Astrocyte (in vitro differentiated cells and primary cell): Measurements from ENCODE around the gene CAPG. TPM values are rescaled to one million over a fixed set of nuclear protein-coding genes. Genes with fewer than 3 reads are reported as not detected.

Experiments
- DNase-seq: peaks from one replicate; pipeline ENCODE4 v3.0.0-alpha.2; 2010; ENCODE audit warnings: low read depth
- FAIRE-seq: peaks from 2 replicates; lab custom pipeline; 2011; peaks lifted over from hg19 to GRCh38; lab: Jason Lieb, UNC
- H2AFZ ChIP-seq: 2 replicates; pipeline ENCODE4 v1.6.0; 2012; ENCODE audit warnings: low read depth, low read length, inconsistent platforms
- H3K27ac ChIP-seq: 2 replicates; pipeline ENCODE4 v1.5.1; 2011; ENCODE audit warnings: low read depth, low read length, inconsistent platforms
- H3K27me3 ChIP-seq: 2 replicates; pipeline ENCODE4 v1.6.0; 2011; ENCODE audit warnings: low read length, inconsistent platforms; ENCODE audit not compliant: insufficient read depth
- H3K36me3 ChIP-seq: 2 replicates; pipeline ENCODE4 v1.5.1; 2011; ENCODE audit warnings: low read length, inconsistent platforms; ENCODE audit not compliant: insufficient read depth
- H3K4me1 ChIP-seq: 2 replicates; pipeline ENCODE4 v1.5.1; 2011; ENCODE audit warnings: low read length, inconsistent platforms; ENCODE audit not compliant: insufficient read depth
- H3K4me2 ChIP-seq: 2 replicates; pipeline ENCODE4 v1.6.0; 2012; ENCODE audit warnings: low read length, inconsistent platforms
- H3K4me3 ChIP-seq: 2 replicates; pipeline ENCODE4 v1.5.1; 2011; ENCODE audit warnings: low read depth, mild to moderate bottlenecking, low read length, inconsistent platforms; ENCODE audit not compliant: insufficient read depth
- H3K79me2 ChIP-seq: 2 replicates; pipeline ENCODE4 v1.6.0; 2012; ENCODE audit warnings: mild to moderate bottlenecking, low read length, inconsistent platforms; ENCODE audit not compliant: insufficient read depth
- H3K9ac ChIP-seq: 2 replicates; pipeline ENCODE4 v1.6.0; 2012; ENCODE audit warnings: mild to moderate bottlenecking, low read length, inconsistent platforms
- H3K9me3 ChIP-seq: 2 replicates; pipeline ENCODE4 v1.5.1; 2012; ENCODE audit warnings: low read depth, mild to moderate bottlenecking, low read length, inconsistent platforms; ENCODE audit not compliant: insufficient read depth
- H4K20me1 ChIP-seq: 2 replicates; pipeline ENCODE4 v1.6.0; 2012; ENCODE audit warnings: low read length, inconsistent platforms; ENCODE audit not compliant: insufficient read depth
- H3K27ac Mint-ChIP-seq: one replicate; pipeline ENCODE4 v1.8.0; 2021; ENCODE audit warnings: mild to moderate bottlenecking, mixed read lengths; ENCODE audit not compliant: unreplicated experiment
- H3K27me3 Mint-ChIP-seq: one replicate; pipeline ENCODE4 v1.8.0; 2021; ENCODE audit warnings: low read depth, mixed read lengths; ENCODE audit not compliant: unreplicated experiment
- H3K36me3 Mint-ChIP-seq: one replicate; pipeline ENCODE4 v1.8.0; 2021; ENCODE audit warnings: low read depth, mixed read lengths; ENCODE audit not compliant: unreplicated experiment
- H3K4me1 Mint-ChIP-seq: one replicate; pipeline ENCODE4 v1.8.0; 2021; ENCODE audit warnings: low read depth, mixed read lengths; ENCODE audit not compliant: unreplicated experiment
- H3K4me3 Mint-ChIP-seq: one replicate; pipeline ENCODE4 v1.8.0; 2021; ENCODE audit warnings: mild to moderate bottlenecking, moderate library complexity, mixed read lengths; ENCODE audit not compliant: unreplicated experiment
- H3K9me3 Mint-ChIP-seq: one replicate; pipeline ENCODE4 v1.8.0; 2021; ENCODE audit warnings: mild to moderate bottlenecking, mixed read lengths; ENCODE audit not compliant: unreplicated experiment
- CTCF ChIP-seq: IDR thresholded peaks from 2 replicates; pipeline ENCODE4 v1.5.1; 2011; ENCODE audit warnings: low read depth, mild to moderate bottlenecking, inconsistent platforms, low read length, moderate library complexity; ENCODE audit not compliant: insufficient read depth
- EZH2 ChIP-seq: IDR thresholded peaks from 2 replicates; pipeline ENCODE4 v1.6.1; 2012; ENCODE audit warnings: mild to moderate bottlenecking, low read length, inconsistent platforms; ENCODE audit not compliant: insufficient read depth
- total RNA-seq: library from RNA; stranded (reverse); gene quantifications from 2 replicates; pipeline ENCODE4 v1.2.1, GENCODE V29; 2021

The CAPG gene
- total RNA-seq, 1 donor from 2014 or later: 68.2 TPM

- Histone ChIP-seq H2AFZ (no peak overlapping the region), H3K79me2 (peaks cover 20% of the 10 kb centered on the region), H3K9me3 (no peaks in the 10 kb centered on the region), H3K4me2 (no peak overlapping the region), H3K27me3 (no peaks in the 10 kb centered on the region), H3K27ac (no peak overlapping the region), H3K4me1 (peaks cover 11% of the 10 kb centered on the region), H3K9ac (no peak overlapping the region), H3K4me3 (no peak overlapping the region), H4K20me1 (no peaks in the 10 kb centered on the region), H3K36me3 (peaks cover 5% of the 10 kb centered on the region)
- H3K27me3 Mint-ChIP-seq: no peaks in the 10 kb centered on the region
- H3K4me1 Mint-ChIP-seq: peaks cover 7% of the 10 kb centered on the region
- no peak for DNase-seq
- no peaks in the 10 kb centered on the region for H3K9me3 Mint-ChIP-seq
- no peak for TF ChIP-seq EZH2
- no peak for TF ChIP-seq CTCF
- no peak overlapping the region for H3K27ac Mint-ChIP-seq
- FAIRE-seq: no peak
- H3K36me3 Mint-ChIP-seq: peaks cover 11% of the 10 kb centered on the region
- no peak overlapping the region for H3K4me3 Mint-ChIP-seq
Observed at GRCh38 chr2:85401844-85402243, 8.3 kb downstream of the CAPG start.

GRCh38 chr2:85401464-85401805 is 8.7 kb downstream of the CAPG start:
- Histone ChIP-seq H2AFZ (no peak overlapping the region), H3K27me3 (no peaks in the 10 kb centered on the region), H3K4me1 (peaks cover 11% of the 10 kb centered on the region), H3K27ac (no peak overlapping the region), H3K4me3 (no peak overlapping the region), H3K4me2 (no peak overlapping the region), H4K20me1 (no peaks in the 10 kb centered on the region), H3K9ac (no peak overlapping the region), H3K36me3 (peaks cover 5% of the 10 kb centered on the region), H3K79me2 (peaks cover 20% of the 10 kb centered on the region), H3K9me3 (no peaks in the 10 kb centered on the region)
- no peak overlapping the region for H3K4me3 Mint-ChIP-seq
- FAIRE-seq (no peak), DNase-seq (no peak)
- no peaks in the 10 kb centered on the region for H3K27me3 Mint-ChIP-seq
- TF ChIP-seq CTCF: no peak
- TF ChIP-seq EZH2: no peak
- no peak overlapping the region for H3K27ac Mint-ChIP-seq
- H3K9me3 Mint-ChIP-seq: no peaks in the 10 kb centered on the region
- H3K36me3 Mint-ChIP-seq: peaks cover 15% of the 10 kb centered on the region
- peaks cover 7% of the 10 kb centered on the region for H3K4me1 Mint-ChIP-seq

- peaks cover 17% of the 10 kb centered on the region for H3K36me3 Mint-ChIP-seq
- Histone ChIP-seq H3K79me2 (peaks cover 20% of the 10 kb centered on the region), H2AFZ (no peak overlapping the region), H3K4me2 (no peak overlapping the region), H3K4me3 (no peak overlapping the region), H3K27me3 (no peaks in the 10 kb centered on the region), H3K36me3 (peaks cover 5% of the 10 kb centered on the region), H3K9ac (no peak overlapping the region), H3K27ac (no peak overlapping the region), H3K4me1 (peaks cover 9% of the 10 kb centered on the region), H4K20me1 (no peaks in the 10 kb centered on the region), H3K9me3 (no peaks in the 10 kb centered on the region)
- H3K27ac Mint-ChIP-seq: peak overlapping the region; percentile 5
- DNase-seq (no peak), FAIRE-seq (no peak)
- TF ChIP-seq EZH2 (no peak), CTCF (no peak)
- H3K4me1 Mint-ChIP-seq: peaks cover 7% of the 10 kb centered on the region
- no peak overlapping the region for H3K4me3 Mint-ChIP-seq
- no peaks in the 10 kb centered on the region for H3K27me3 Mint-ChIP-seq
- no peaks in the 10 kb centered on the region for H3K9me3 Mint-ChIP-seq
Observed at GRCh38 chr2:85400541-85401463, 9.4 kb downstream of the CAPG start.
